ENCODE measurements around the gene FCN3. TPM values are rescaled to one million over a fixed set of nuclear protein-coding genes. Genes with fewer than 3 reads are reported as not detected.
A peak's percentile ranks its signal among the peaks of the same experiment; 100 is the strongest.

Gene FCN3
- total RNA-seq, 3 donors from 2014 or later (not counting 1 experiment from before 2014, with no cell fraction given), result not detected

- peaks cover 9 to 19% of the 10 kb centered on the region in 2 donors for H3K4me1 Mint-ChIP-seq
- no peak for DNase-seq
- TF ChIP-seq, protein P1, sequence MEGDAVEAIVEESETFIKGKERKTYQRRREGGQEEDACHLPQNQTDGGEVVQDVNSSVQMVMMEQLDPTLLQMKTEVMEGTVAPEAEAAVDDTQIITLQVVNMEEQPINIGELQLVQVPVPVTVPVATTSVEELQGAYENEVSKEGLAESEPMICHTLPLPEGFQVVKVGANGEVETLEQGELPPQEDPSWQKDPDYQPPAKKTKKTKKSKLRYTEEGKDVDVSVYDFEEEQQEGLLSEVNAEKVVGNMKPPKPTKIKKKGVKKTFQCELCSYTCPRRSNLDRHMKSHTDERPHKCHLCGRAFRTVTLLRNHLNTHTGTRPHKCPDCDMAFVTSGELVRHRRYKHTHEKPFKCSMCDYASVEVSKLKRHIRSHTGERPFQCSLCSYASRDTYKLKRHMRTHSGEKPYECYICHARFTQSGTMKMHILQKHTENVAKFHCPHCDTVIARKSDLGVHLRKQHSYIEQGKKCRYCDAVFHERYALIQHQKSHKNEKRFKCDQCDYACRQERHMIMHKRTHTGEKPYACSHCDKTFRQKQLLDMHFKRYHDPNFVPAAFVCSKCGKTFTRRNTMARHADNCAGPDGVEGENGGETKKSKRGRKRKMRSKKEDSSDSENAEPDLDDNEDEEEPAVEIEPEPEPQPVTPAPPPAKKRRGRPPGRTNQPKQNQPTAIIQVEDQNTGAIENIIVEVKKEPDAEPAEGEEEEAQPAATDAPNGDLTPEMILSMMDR (IDR thresholded peaks at IDR 0.05), result no peak
Observed at GRCh38 chr1:27394282-27394658, 19.6 kb upstream of the FCN3 start.

GRCh38 chr1:27393641-27394281, 19.1 kb upstream of the FCN3 start:
- Mint-ChIP-seq H3K27me3 (ENCODE audit: low read depth in 2 of 2) (peaks cover 7 to 10% of the 10 kb centered on the region in 2 donors), H3K27ac (peak overlapping the region in 1 of 2 donors; percentile 98), H3K36me3 (no peaks in the 10 kb centered on the region), H3K4me3 (peak overlapping the region; percentile 9), H3K4me1 (peaks cover 9 to 19% of the 10 kb centered on the region in 2 donors), H3K9me3 (no peaks in the 10 kb centered on the region)
- Histone ChIP-seq H3K9me3 (ENCODE audit: control insufficient read depth, insufficient read depth, low read length) (no peaks in the 10 kb centered on the region), H3K4me3 (ENCODE audit: low read length) (no peak overlapping the region), H3K4me1 (ENCODE audit: control insufficient read depth, insufficient read depth, low read length) (peaks cover 23% of the 10 kb centered on the region), H3K27me3 (ENCODE audit: control insufficient read depth, insufficient read depth, low read length) (no peaks in the 10 kb centered on the region), H3K27ac (ENCODE audit: low read length) (no peak overlapping the region), H3K36me3 (ENCODE audit: control insufficient read depth, insufficient read depth, low read length) (no peaks in the 10 kb centered on the region)
- DNase-seq, result no peak
- TF ChIP-seq, protein P1 (IDR thresholded peaks at IDR 0.05), result no peak
- no peak for ATAC-seq
- 96% methylated on average over 18 of the region's 18 CpGs for WGBS (ENCODE audit: insufficient coverage)
- intact Hi-C loops (cut with micrococcal nuclease), result loop anchor here (2.0 kb wide), 2 partner anchors 61 to 269 kb away; no protein-coding TSS in a partner anchor

More at GRCh38 chr1:27394282-27394658, 19.6 kb upstream of the FCN3 start:
- Histone ChIP-seq H3K36me3 (ENCODE audit: control insufficient read depth, insufficient read depth, low read length) (no peaks in the 10 kb centered on the region), H3K27me3 (ENCODE audit: control insufficient read depth, insufficient read depth, low read length) (no peaks in the 10 kb centered on the region), H3K4me1 (ENCODE audit: control insufficient read depth, insufficient read depth, low read length) (peaks cover 23% of the 10 kb centered on the region), H3K4me3 (ENCODE audit: low read length) (no peak overlapping the region), H3K9me3 (ENCODE audit: control insufficient read depth, insufficient read depth, low read length) (no peaks in the 10 kb centered on the region), H3K27ac (ENCODE audit: low read length) (no peak overlapping the region)
- Mint-ChIP-seq H3K9me3 (no peaks in the 10 kb centered on the region), H3K36me3 (no peaks in the 10 kb centered on the region), H3K27ac (peak overlapping the region in 1 of 2 donors; percentile 98), H3K4me3 (peak overlapping the region; percentile 55), H3K27me3 (ENCODE audit: low read depth in 2 of 2) (peaks cover 7 to 10% of the 10 kb centered on the region in 2 donors)
- WGBS (ENCODE audit: insufficient coverage), result 97% methylated on average over 9 of the region's 9 CpGs
- intact Hi-C loops (cut with micrococcal nuclease), result loop anchor here (2.0 kb wide), 2 partner anchors 61 to 269 kb away; no protein-coding TSS in a partner anchor
- ATAC-seq, result no peak

DNA sequence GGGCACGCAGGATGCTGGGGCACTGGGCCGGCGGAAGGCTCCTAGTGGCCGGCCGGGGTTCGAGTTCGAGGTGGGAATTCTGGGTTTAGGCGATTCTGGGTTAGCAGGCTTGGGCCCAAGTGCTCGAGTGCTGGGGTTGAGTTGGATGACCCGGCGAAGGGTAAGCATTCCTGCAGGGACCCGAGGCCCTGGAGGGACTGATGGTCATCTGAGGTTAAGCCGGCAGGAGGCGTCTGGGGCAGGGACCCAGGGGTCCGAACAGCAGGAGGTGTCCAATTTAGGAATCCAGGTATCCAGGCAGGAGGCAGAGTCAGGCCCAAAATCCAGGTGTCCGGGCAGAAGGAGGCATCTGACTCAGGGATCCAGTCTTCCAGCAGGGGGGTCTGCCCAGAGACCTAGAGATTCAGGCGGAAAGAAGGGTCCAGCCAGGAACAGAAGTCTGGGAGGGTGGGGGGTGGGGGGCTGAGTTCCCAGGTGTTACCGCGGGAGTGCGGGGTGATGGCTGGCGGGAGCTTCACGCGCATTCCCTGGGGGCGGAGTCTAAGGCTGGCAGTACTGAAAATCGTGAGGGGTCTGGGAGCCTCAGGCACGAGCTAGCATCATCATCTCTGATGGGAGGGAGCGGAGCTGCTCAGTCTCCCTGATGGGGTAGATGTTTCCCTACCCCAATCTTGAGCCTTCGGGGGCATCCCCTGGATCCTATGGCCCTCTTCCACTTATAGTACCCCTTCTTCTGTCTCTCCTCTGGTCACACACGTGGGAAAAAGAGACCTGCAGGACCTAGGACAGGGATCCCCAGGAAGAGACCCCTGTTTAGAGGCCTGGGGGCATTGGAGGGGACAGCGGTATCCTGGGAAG, 18.4 kb upstream of the FCN3 start:
- peaks cover 7 to 14% of the 10 kb centered on the region in 2 donors for H3K27me3 Mint-ChIP-seq (ENCODE audit: low read depth in 2 of 2)
- no peaks in the 10 kb centered on the region for H3K36me3 Mint-ChIP-seq
- no peak for DNase-seq
- peak overlapping the region; percentile 61 for H3K4me3 Mint-ChIP-seq
- TF ChIP-seq, protein P1 (IDR thresholded peaks at IDR 0.05), result no peak
- H3K9me3 ChIP-seq (ENCODE audit: control insufficient read depth, insufficient read depth, low read length), result no peaks in the 10 kb centered on the region
- peak overlapping the region in 1 of 2 donors; percentile 98 for H3K27ac Mint-ChIP-seq
- H3K27me3 ChIP-seq (ENCODE audit: control insufficient read depth, insufficient read depth, low read length), result no peaks in the 10 kb centered on the region
- no peak overlapping the region for H3K27ac ChIP-seq (ENCODE audit: low read length)
- no peak for ATAC-seq
- intact Hi-C loops (cut with micrococcal nuclease), result no loop called here
- WGBS (ENCODE audit: insufficient coverage), result 46% methylated on average over 30 of the region's 30 CpGs
- H3K4me1 ChIP-seq (ENCODE audit: control insufficient read depth, insufficient read depth, low read length), result peaks cover 23% of the 10 kb centered on the region
- H3K4me1 Mint-ChIP-seq, result peaks cover 9 to 19% of the 10 kb centered on the region in 2 donors
- H3K4me3 ChIP-seq (ENCODE audit: low read length), result peak overlapping the region; percentile 20
- H3K36me3 ChIP-seq (ENCODE audit: control insufficient read depth, insufficient read depth, low read length), result no peaks in the 10 kb centered on the region
- no peaks in the 10 kb centered on the region for H3K9me3 Mint-ChIP-seq
